Uterus (tissue), 4 donors: ENCODE results near the gene LMAN2L. TPM values are rescaled to one million over a fixed set of nuclear protein-coding genes. Genes with fewer than 3 reads are reported as not detected.

Source experiments
- DNase-seq, 2 donors: peaks; one replicate each; pipeline ENCODE4 v3.0.0-alpha.2; 2019 to 2020
- H3K27ac ChIP-seq, 2 donors: fragments of 200-600 bp; sonication (generic); 1 replicate in 1 of 2; 2 replicates in 1 of 2; pipeline ENCODE4 v1.5.1; 2016 to 2018
- H3K27me3 ChIP-seq, 2 donors: fragments of 200-600 bp; sonication (generic); one replicate each; pipeline ENCODE4 v1.5.1; 2018 to 2019; ENCODE audit warnings: control low read depth in 1 of 2
- H3K36me3 ChIP-seq, 2 donors: fragments of 200-600 bp; sonication (generic); one replicate each; pipeline ENCODE4 v1.5.1; 2019; ENCODE audit warnings: control low read depth in 1 of 2
- H3K4me1 ChIP-seq, 2 donors: fragments of 200-600 bp; sonication (generic); one replicate each; pipeline ENCODE4 v1.5.1; 2018 to 2019; ENCODE audit warnings: control low read depth in 1 of 2
- H3K4me3 ChIP-seq, 2 donors: fragments of 200-600 bp; sonication (generic); 1 replicate in 1 of 2; 2 replicates in 1 of 2; pipeline ENCODE4 v1.5.1; 2018 to 2019; ENCODE audit warnings: mild to moderate bottlenecking in 1 of 2
- H3K9me3 ChIP-seq, 2 donors: fragments of 200-600 bp; sonication (generic); one replicate each; pipeline ENCODE4 v1.5.1; 2019; ENCODE audit warnings: control low read depth in 1 of 2
- POLR2A ChIP-seq, 2 donors: fragments of 450-650 bp; IDR thresholded peaks; one replicate each; pipeline ENCODE4 v1.6.1; 2016; ENCODE audit warnings: antibody characterized with exemption in 2 of 2, mild to moderate bottlenecking in 1 of 2, moderate library complexity in 1 of 2
- intact Hi-C: fragments of 100-400 bp; cut with DNase I; formaldehyde crosslinking; loops from one replicate; pipeline ENCODE4 v1.15.1; 2023; ENCODE audit warnings: low total_unique reads
- total RNA-seq, 4 donors: library from RNA; depleted of rRNA in 3 of 4; stranded (reverse); fragments of >200 nt in 3 of 4; gene quantifications; one replicate each; pipeline versions ENCODE4 v1.1.0 to v1.2.4, GENCODE V29; 2014 to 2023
- TF ChIP-seq, protein P1 (sequence below), 4 experiments: fragments of 200-600 bp in 2 of 4; fragments of 450-650 bp in 2 of 4; sonication (generic) in 2 of 4; IDR thresholded peaks; one replicate each; pipeline ENCODE4 v1.5.1; 2016 to 2019; ENCODE audit warnings: antibody characterized with exemption in 4 of 4, mild to moderate bottlenecking in 2 of 4, moderate library complexity in 1 of 4
- donor health status: DM: yes; HTN: yes; CAD: no.

Gene LMAN2L
- total RNA-seq, 4 donors from 2014 or later = 13.8 to 51.2 (median 20.9) TPM

DNA sequence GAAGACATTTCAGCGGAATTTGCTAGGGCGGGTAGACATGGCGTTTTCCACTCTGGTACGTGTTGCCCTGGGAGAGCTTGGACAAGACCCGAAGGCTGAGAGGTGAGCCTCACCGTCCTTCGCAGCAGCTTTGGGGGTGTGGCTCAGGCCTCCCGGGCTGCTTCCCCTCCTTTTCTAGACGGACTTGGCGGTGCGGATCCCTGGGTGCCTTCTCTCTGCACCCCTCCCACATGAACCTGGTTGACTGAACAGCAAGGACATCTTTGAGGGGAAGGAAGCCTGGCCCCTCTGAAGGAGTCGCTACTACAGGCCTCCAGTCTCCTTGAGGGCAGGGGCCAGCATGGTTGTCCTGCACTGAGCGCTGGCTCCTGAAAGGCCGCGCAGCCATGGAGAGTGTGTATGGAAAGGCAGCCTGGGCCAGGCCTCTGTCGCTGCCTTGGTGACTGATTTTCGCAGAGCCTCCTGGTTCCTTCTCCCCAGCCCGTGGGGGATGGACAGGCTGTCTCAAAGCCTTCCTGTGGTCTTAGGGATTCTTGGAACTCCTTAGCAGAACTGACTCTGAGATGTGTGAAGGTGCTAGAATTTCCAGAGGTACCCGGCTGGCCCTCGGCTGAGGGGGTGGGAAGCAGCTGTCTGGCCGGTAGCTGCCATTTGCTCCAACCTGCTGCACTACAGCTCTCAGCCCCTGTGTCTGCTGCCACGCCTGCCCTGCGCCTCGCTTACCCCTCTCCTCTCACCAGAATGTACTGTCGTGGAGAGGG lies 30.8 kb upstream of the LMAN2L start:
- no peak for DNase-seq
- Histone ChIP-seq H3K27ac (no peak overlapping the region), H3K36me3 (no peaks in the 10 kb centered on the region), H3K4me3 (no peak overlapping the region), H3K9me3 (no peaks in the 10 kb centered on the region), H3K27me3 (no peaks in the 10 kb centered on the region), H3K4me1 (no peaks in the 10 kb centered on the region)
- TF ChIP-seq, protein P1, sequence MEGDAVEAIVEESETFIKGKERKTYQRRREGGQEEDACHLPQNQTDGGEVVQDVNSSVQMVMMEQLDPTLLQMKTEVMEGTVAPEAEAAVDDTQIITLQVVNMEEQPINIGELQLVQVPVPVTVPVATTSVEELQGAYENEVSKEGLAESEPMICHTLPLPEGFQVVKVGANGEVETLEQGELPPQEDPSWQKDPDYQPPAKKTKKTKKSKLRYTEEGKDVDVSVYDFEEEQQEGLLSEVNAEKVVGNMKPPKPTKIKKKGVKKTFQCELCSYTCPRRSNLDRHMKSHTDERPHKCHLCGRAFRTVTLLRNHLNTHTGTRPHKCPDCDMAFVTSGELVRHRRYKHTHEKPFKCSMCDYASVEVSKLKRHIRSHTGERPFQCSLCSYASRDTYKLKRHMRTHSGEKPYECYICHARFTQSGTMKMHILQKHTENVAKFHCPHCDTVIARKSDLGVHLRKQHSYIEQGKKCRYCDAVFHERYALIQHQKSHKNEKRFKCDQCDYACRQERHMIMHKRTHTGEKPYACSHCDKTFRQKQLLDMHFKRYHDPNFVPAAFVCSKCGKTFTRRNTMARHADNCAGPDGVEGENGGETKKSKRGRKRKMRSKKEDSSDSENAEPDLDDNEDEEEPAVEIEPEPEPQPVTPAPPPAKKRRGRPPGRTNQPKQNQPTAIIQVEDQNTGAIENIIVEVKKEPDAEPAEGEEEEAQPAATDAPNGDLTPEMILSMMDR (IDR thresholded peaks at IDR 0.05) = no peak
- no peak for TF ChIP-seq POLR2A (IDR thresholded peaks at IDR 0.05)
- intact Hi-C loops = no loop called here

GRCh38 chr2:96769814-96770213 lies 29.9 kb upstream of the LMAN2L start:
- H3K27ac ChIP-seq = no peak overlapping the region
- TF ChIP-seq, protein P1 (IDR thresholded peaks at IDR 0.05) = no peak
- no peak for TF ChIP-seq POLR2A (IDR thresholded peaks at IDR 0.05)
- H3K36me3 ChIP-seq = no peaks in the 10 kb centered on the region
- no peaks in the 10 kb centered on the region for H3K4me1 ChIP-seq
- H3K27me3 ChIP-seq = no peaks in the 10 kb centered on the region
- H3K9me3 ChIP-seq = no peaks in the 10 kb centered on the region
- DNase-seq = no peak
- intact Hi-C loops = loop anchor here (10.0 kb wide), 2 partner anchors 45 to 95 kb away; partner anchors contain the start of gene CNNM3
- no peak overlapping the region for H3K4me3 ChIP-seq

DNA sequence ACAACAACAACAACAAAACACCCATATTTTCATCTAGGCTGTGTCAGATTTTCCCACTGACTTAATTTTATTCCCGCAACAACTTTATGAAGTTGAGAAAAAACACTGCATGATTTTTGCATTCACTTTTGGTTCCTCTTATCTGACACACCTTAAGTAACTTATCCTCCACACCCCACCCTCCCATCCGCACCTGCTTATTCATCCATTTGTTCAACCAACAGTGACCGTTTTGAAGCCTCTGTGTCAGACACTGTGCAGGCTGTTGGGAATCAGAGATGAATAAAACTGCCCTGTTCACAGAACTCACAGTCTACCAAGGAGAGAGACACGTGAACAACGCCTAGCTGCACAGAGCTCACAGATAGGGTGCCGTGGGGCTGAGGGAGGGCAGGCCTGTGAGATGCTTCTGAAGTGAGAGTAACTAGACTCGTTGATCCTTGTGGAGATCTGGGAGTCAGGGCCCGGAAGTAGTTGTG lies 28.3 kb upstream of the LMAN2L start:
- DNase-seq = no peak

GRCh38 chr2:96767135-96767871 lies 27.4 kb upstream of the LMAN2L start:
- TF ChIP-seq, protein P1 (IDR thresholded peaks at IDR 0.05) = no peak
- no peak for TF ChIP-seq POLR2A (IDR thresholded peaks at IDR 0.05)
- intact Hi-C loops = loop anchor here (10.0 kb wide), 2 partner anchors 47 to 97 kb away; partner anchors contain the start of gene CNNM3
- no peak for DNase-seq

More for the DNA sequence above, 28.3 kb upstream of the LMAN2L start:
- intact Hi-C loops = loop anchor here (10.0 kb wide), 2 partner anchors 47 to 97 kb away; partner anchors contain the start of gene CNNM3
- H3K4me1 ChIP-seq = no peaks in the 10 kb centered on the region
- no peaks in the 10 kb centered on the region for H3K27me3 ChIP-seq
- TF ChIP-seq POLR2A (IDR thresholded peaks at IDR 0.05) = no peak
- TF ChIP-seq, protein P1 (IDR thresholded peaks at IDR 0.05) = no peak
- H3K9me3 ChIP-seq = no peaks in the 10 kb centered on the region
- no peaks in the 10 kb centered on the region for H3K36me3 ChIP-seq
- H3K4me3 ChIP-seq = no peak overlapping the region
- H3K27ac ChIP-seq = no peak overlapping the region

More at GRCh38 chr2:96767135-96767871, 27.4 kb upstream of the LMAN2L start:
- H3K27ac ChIP-seq = no peak overlapping the region
- H3K9me3 ChIP-seq = no peaks in the 10 kb centered on the region
- peaks cover 0 to 4% of the 10 kb centered on the region in 2 donors for H3K4me1 ChIP-seq
- no peak overlapping the region for H3K4me3 ChIP-seq
- no peaks in the 10 kb centered on the region for H3K36me3 ChIP-seq
- H3K27me3 ChIP-seq = no peaks in the 10 kb centered on the region
